Measurements from ENCODE around the gene BTK.

The BTK gene

DNA sequence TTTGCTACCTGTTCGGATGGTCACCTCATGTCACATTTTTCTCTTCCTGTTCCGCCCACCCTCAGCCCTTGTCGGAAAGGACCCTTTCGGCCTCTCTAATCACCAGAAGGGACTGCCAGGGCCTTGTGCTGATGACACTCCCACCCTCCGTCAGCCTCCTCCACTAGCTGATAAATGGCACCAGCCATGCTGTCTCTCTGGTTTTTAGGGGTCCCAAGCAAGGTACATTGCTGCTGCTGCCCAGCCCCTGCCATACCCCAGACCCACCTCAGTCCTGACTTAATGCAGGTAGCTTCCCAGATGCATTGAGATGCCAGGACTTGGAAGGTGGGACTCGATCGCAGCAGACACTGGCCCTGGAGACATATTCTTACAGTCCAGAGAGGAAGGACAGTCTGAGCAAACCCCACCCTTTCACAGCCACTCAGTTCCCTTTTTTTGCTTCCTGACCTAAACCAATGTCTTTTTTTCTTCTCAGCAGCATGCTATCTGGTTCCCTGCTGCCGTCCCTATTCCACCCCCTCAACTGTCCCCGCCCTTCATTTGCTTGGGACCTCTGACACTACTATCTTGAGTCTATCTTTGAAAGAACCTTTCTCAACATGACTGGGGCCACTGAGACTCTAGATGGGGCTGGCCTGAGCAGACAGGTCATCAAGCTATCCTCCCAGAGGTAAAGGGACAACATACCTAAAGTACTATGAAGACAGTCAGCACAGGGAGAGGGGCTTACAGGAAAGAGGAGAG, at the start of gene BTK:
Gene BTK (minus strand): TSS at position 397 of the 747 bp plus-strand sequence. CDS start 10,907 bp downstream, outside the sequence.
- Histone ChIP-seq H3K9ac (ENCODE audit: low read length) (no peak within 1 kb of the TSS), H3K36me3 (ENCODE audit: control insufficient read depth, insufficient read depth, low read length) (no peaks in the 10 kb centered on the region), H3K27me3 (ENCODE audit: control insufficient read depth, insufficient read depth, low read length) (no peaks in the 10 kb centered on the region; the same call in 1 of the 2 replicates), H3K27ac (ENCODE audit: low read depth, low read length) (no peak within 1 kb of the TSS), H3K4me1 (ENCODE audit: control insufficient read depth, insufficient read depth, low read length) (peaks cover 12% of the 10 kb centered on the region; the same call in 1 of the 2 replicates), H3K4me3 (ENCODE audit: low read depth, low read length) (no peak within 1 kb of the TSS), H3K9me3 (ENCODE audit: control insufficient read depth, insufficient read depth, low read depth, low read length) (no peaks in the 10 kb centered on the region)

- no peak overlapping the region for H3K27ac ChIP-seq (ENCODE audit: low read depth, low read length)
- H3K4me1 ChIP-seq (ENCODE audit: control insufficient read depth, insufficient read depth, low read length) = no peaks in the 10 kb centered on the region
- peaks cover 16% of the 10 kb centered on the region for H3K9me3 ChIP-seq (ENCODE audit: control insufficient read depth, insufficient read depth, low read depth, low read length)
- H3K4me3 ChIP-seq (ENCODE audit: low read depth, low read length) = no peak overlapping the region
- no peak overlapping the region for H3K9ac ChIP-seq (ENCODE audit: low read length)
- H3K27me3 ChIP-seq (ENCODE audit: control insufficient read depth, insufficient read depth, low read length) = no peaks in the 10 kb centered on the region
- peaks cover 39% of the 10 kb centered on the region for H3K36me3 ChIP-seq (ENCODE audit: control insufficient read depth, insufficient read depth, low read length)
Observed at GRCh38 chrX:101430457-101431078, 44.6 kb upstream of the BTK start.

- Histone ChIP-seq H3K9me3 (ENCODE audit: control insufficient read depth, insufficient read depth, low read depth, low read length) (peaks cover 16% of the 10 kb centered on the region), H3K27me3 (ENCODE audit: control insufficient read depth, insufficient read depth, low read length) (no peaks in the 10 kb centered on the region), H3K36me3 (ENCODE audit: control insufficient read depth, insufficient read depth, low read length) (peaks cover 42% of the 10 kb centered on the region), H3K9ac (ENCODE audit: low read length) (no peak overlapping the region), H3K4me3 (ENCODE audit: low read depth, low read length) (no peak overlapping the region), H3K4me1 (ENCODE audit: control insufficient read depth, insufficient read depth, low read length) (no peaks in the 10 kb centered on the region), H3K27ac (ENCODE audit: low read depth, low read length) (no peak overlapping the region)
Observed at GRCh38 chrX:101429934-101430333, 43.9 kb upstream of the BTK start.

DNA sequence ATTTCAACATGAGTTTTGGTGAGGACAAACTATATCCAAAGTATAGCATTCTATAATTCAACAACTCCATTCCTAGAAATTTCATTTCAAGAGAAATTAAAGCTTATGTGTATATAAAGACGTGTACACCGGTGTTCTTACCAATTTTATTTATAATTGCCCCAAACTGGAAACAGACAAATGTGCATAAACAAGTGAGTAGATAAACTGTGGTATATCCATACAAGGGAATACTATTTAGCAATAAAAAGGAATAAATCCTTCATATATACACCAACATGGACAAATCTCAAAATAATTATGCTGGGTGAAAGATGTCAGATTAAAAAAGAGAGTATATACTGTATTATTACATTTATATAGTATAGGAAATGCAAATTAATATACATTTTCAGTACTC, 42.0 kb upstream of the BTK start:
- peaks cover 14% of the 10 kb centered on the region for H3K9me3 ChIP-seq (ENCODE audit: control insufficient read depth, insufficient read depth, low read depth, low read length)
- H3K27ac ChIP-seq (ENCODE audit: low read depth, low read length) = no peak overlapping the region
- peaks cover 53% of the 10 kb centered on the region for H3K36me3 ChIP-seq (ENCODE audit: control insufficient read depth, insufficient read depth, low read length)
- H3K9ac ChIP-seq (ENCODE audit: low read length) = no peak overlapping the region
- H3K4me1 ChIP-seq (ENCODE audit: control insufficient read depth, insufficient read depth, low read length) = no peaks in the 10 kb centered on the region
- H3K4me3 ChIP-seq (ENCODE audit: low read depth, low read length) = no peak overlapping the region
- H3K27me3 ChIP-seq (ENCODE audit: control insufficient read depth, insufficient read depth, low read length) = no peaks in the 10 kb centered on the region

GRCh38 chrX:101419489-101419888, 33.5 kb upstream of the BTK start:
- Histone ChIP-seq H3K4me3 (ENCODE audit: low read depth, low read length) (no peak overlapping the region), H3K36me3 (ENCODE audit: control insufficient read depth, insufficient read depth, low read length) (peaks cover 6% of the 10 kb centered on the region), H3K27ac (ENCODE audit: low read depth, low read length) (no peak overlapping the region), H3K27me3 (ENCODE audit: control insufficient read depth, insufficient read depth, low read length) (no peaks in the 10 kb centered on the region), H3K9ac (ENCODE audit: low read length) (no peak overlapping the region), H3K9me3 (ENCODE audit: control insufficient read depth, insufficient read depth, low read depth, low read length) (no peaks in the 10 kb centered on the region), H3K4me1 (ENCODE audit: control insufficient read depth, insufficient read depth, low read length) (peaks cover 29% of the 10 kb centered on the region)

- Histone ChIP-seq H3K9me3 (ENCODE audit: control insufficient read depth, insufficient read depth, low read depth, low read length) (no peaks in the 10 kb centered on the region), H3K36me3 (ENCODE audit: control insufficient read depth, insufficient read depth, low read length) (peaks cover 6% of the 10 kb centered on the region; the same call in 1 of the 2 replicates), H3K9ac (ENCODE audit: low read length) (peak overlapping the region; percentile 97), H3K4me3 (ENCODE audit: low read depth, low read length) (peak overlapping the region; percentile 90), H3K27ac (ENCODE audit: low read depth, low read length) (peak overlapping the region; percentile 94), H3K4me1 (ENCODE audit: control insufficient read depth, insufficient read depth, low read length) (peaks cover 29% of the 10 kb centered on the region), H3K27me3 (ENCODE audit: control insufficient read depth, insufficient read depth, low read length) (no peaks in the 10 kb centered on the region)
Observed at GRCh38 chrX:101417981-101418841, 32.2 kb upstream of the BTK start.

DNA sequence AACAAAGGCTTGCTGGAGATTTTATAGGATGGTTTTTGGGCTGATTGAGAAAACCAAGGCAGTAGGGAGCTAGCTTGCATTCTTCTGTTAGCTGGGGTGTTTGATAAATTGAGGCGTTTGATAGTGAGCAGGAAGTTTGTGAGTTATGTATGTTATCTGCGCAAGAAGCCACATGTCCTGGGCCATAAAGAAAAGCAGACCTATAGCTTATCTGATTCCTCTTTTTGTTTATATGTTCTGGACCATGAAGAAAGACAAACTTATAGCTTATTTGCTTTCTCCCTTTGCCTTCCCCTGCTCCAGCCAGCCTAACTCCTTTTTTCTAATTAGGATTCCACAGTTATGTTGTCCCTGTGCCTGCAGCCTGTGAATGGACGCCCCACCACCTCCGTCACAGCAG, 31.2 kb upstream of the BTK start:
- Histone ChIP-seq H3K4me1 (ENCODE audit: control insufficient read depth, insufficient read depth, low read length) (peaks cover 29% of the 10 kb centered on the region), H3K36me3 (ENCODE audit: control insufficient read depth, insufficient read depth, low read length) (peaks cover 17% of the 10 kb centered on the region), H3K27ac (ENCODE audit: low read depth, low read length) (no peak overlapping the region), H3K9me3 (ENCODE audit: control insufficient read depth, insufficient read depth, low read depth, low read length) (no peaks in the 10 kb centered on the region), H3K27me3 (ENCODE audit: control insufficient read depth, insufficient read depth, low read length) (no peaks in the 10 kb centered on the region), H3K4me3 (ENCODE audit: low read depth, low read length) (peak overlapping the region; percentile 90; the same call in 1 of the 2 replicates), H3K9ac (ENCODE audit: low read length) (no peak overlapping the region)

DNA sequence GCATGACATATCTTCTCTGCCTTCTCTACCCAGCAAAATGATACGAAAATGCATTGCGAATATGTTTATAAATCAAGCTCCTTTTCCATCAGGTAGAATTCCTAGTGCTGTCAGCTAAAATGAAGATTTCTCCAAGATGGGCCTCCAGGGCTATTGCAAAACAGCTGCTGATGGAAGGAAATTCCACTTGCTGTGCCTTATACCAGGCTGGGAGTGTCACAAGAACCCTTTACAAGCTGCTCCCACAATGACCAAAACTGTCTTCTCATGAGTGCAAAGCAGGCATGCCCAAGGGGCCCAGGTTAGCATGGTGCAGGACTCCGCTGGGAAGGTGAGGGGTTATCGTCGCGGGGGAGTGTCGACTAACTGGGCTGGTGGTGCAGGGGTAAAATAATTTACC, 30.7 kb upstream of the BTK start:
- Histone ChIP-seq H3K4me1 (ENCODE audit: control insufficient read depth, insufficient read depth, low read length) (peaks cover 29% of the 10 kb centered on the region), H3K36me3 (ENCODE audit: control insufficient read depth, insufficient read depth, low read length) (peaks cover 22% of the 10 kb centered on the region), H3K27ac (ENCODE audit: low read depth, low read length) (no peak overlapping the region)

GRCh38 chrX:101415180-101416145, 29.5 kb upstream of the BTK start:
- H3K9ac ChIP-seq (ENCODE audit: low read length) = no peak overlapping the region
- H3K4me3 ChIP-seq (ENCODE audit: low read depth, low read length) = 0 out of 2 replicates have a peak overlapping the region, but pooled peaks have one; percentile 23
- H3K27me3 ChIP-seq (ENCODE audit: control insufficient read depth, insufficient read depth, low read length) = no peaks in the 10 kb centered on the region
- H3K36me3 ChIP-seq (ENCODE audit: control insufficient read depth, insufficient read depth, low read length) = peaks cover 22% of the 10 kb centered on the region
- H3K27ac ChIP-seq (ENCODE audit: low read depth, low read length) = 0 out of 2 replicates have a peak overlapping the region, but pooled peaks have one; percentile 27
- peaks cover 29% of the 10 kb centered on the region for H3K4me1 ChIP-seq (ENCODE audit: control insufficient read depth, insufficient read depth, low read length)
- H3K9me3 ChIP-seq (ENCODE audit: control insufficient read depth, insufficient read depth, low read depth, low read length) = no peaks in the 10 kb centered on the region

More for the DNA sequence above, 30.7 kb upstream of the BTK start:
- no peaks in the 10 kb centered on the region for H3K9me3 ChIP-seq (ENCODE audit: control insufficient read depth, insufficient read depth, low read depth, low read length)
- H3K27me3 ChIP-seq (ENCODE audit: control insufficient read depth, insufficient read depth, low read length) = no peaks in the 10 kb centered on the region
- no peak overlapping the region for H3K9ac ChIP-seq (ENCODE audit: low read length)
- H3K4me3 ChIP-seq (ENCODE audit: low read depth, low read length) = no peak overlapping the region

DNA sequence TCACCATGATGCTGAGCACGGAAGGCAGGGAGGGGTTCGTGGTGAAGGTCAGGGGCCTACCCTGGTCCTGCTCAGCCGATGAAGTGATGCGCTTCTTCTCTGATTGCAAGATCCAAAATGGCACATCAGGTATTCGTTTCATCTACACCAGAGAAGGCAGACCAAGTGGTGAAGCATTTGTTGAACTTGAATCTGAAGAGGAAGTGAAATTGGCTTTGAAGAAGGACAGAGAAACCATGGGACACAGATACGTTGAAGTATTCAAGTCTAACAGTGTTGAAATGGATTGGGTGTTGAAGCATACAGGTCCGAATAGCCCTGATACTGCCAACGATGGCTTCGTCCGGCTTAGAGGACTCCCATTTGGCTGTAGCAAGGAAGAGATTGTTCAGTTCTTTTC, 26.0 kb upstream of the BTK start:
- Histone ChIP-seq H3K4me1 (ENCODE audit: control insufficient read depth, insufficient read depth, low read length) (peaks cover 11% of the 10 kb centered on the region), H3K27ac (ENCODE audit: low read depth, low read length) (no peak overlapping the region), H3K27me3 (ENCODE audit: control insufficient read depth, insufficient read depth, low read length) (no peaks in the 10 kb centered on the region), H3K9ac (ENCODE audit: low read length) (no peak overlapping the region), H3K4me3 (ENCODE audit: low read depth, low read length) (no peak overlapping the region), H3K36me3 (ENCODE audit: control insufficient read depth, insufficient read depth, low read length) (peaks cover 22% of the 10 kb centered on the region), H3K9me3 (ENCODE audit: control insufficient read depth, insufficient read depth, low read depth, low read length) (no peaks in the 10 kb centered on the region)
